SIG-M5 (cell line): ENCODE results near the gene S100A10.

Source experiments
- DNase-seq: peaks from one replicate; lab custom pipeline; 2025; lab: John Stamatoyannopoulos, UW

S100A10 gene

GRCh38 chr1:151988405-151988923 lies 5.2 kb downstream of the S100A10 start:
- no peak for DNase-seq

DNA sequence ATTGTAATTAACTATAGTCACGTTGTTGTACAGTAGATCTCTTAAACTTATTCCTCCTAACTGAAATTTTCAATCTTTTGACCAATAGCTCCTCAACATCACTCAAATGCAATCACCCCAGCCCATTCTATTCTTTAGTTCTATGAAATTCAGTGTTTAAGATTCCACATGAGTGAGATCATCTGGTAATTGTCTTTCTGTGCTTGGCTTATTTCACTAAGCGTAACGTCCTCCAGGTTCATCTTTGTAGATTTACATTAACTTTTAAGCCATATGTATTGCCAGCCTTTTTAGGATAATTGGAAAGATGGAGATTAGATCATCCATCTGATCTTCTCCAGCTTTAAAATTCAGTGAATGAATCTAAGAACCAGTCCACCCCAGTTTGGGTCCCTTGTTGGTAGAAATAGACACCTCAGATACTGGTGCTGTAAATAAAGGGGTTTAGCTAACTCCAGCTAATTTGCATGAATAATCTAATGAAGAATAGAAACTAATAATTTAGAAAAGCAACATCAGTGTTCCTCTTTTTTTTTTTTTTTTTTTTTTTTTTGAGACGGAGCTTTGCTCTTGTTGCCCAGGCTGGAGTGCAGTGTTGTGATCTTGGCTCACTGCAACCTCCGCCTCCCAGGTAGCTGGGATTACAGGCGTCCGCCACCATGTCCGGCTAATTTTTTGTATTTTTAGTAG lies 7.0 kb downstream of the S100A10 start:
- no peak for DNase-seq

- DNase-seq = no peak
These were observed 7.9 kb downstream of the S100A10 start for GRCh38 chr1:151985768-151986167.

GRCh38 chr1:151985270-151985669 lies 8.4 kb downstream of the S100A10 start:
- no peak for DNase-seq

DNA sequence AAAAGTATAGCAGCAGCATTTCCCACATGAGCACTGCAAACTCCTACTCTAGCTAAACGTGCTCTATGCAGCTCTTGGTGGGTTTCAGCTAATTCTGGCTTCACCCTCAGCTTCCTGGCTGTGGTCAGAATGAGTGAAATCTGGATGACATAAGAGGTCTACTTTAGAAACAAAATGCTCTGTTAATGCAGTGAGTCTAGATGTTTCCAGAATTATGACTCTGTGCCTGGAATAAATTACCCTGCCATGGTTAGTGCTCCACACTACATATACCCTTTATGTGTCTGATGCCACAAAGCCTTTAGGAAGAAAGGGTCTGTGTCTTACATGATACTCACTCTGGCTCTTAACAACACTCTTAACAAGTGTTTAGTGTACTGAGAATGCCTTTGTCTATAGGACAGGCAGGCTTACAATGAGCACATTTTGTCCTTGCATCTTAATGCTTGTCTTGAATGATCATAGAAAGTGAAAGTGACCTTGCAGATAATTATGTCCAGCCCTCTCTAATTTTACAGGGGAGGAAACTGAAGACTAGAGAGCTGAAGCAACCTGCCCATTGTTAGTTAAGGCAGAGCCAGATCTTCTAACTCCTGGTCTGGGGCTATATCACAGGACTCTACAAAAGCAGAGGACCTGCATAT lies 9.2 kb downstream of the S100A10 start:
- DNase-seq = peak; percentile 24

- DNase-seq = no peak
These were observed 11.2 kb downstream of the S100A10 start for GRCh38 chr1:151982300-151983005.

DNA sequence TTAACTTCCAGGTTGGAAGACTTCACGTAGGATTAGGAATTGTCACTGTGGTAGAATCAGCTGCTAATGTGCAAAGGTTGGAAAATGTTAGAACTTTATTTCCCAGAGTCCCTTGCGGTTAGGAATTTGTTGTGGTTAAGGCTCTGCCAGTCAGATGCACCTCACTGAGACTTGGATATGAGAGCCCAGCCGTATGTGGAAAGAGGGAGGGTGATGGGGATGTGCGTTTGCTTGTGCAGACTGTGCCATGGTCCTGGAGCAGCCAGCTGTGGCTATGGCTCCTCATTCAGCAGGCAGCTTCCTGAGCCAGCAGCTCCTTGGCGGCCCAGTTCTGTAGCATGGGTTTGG lies 12.5 kb downstream of the S100A10 start:
- no peak for DNase-seq

DNA sequence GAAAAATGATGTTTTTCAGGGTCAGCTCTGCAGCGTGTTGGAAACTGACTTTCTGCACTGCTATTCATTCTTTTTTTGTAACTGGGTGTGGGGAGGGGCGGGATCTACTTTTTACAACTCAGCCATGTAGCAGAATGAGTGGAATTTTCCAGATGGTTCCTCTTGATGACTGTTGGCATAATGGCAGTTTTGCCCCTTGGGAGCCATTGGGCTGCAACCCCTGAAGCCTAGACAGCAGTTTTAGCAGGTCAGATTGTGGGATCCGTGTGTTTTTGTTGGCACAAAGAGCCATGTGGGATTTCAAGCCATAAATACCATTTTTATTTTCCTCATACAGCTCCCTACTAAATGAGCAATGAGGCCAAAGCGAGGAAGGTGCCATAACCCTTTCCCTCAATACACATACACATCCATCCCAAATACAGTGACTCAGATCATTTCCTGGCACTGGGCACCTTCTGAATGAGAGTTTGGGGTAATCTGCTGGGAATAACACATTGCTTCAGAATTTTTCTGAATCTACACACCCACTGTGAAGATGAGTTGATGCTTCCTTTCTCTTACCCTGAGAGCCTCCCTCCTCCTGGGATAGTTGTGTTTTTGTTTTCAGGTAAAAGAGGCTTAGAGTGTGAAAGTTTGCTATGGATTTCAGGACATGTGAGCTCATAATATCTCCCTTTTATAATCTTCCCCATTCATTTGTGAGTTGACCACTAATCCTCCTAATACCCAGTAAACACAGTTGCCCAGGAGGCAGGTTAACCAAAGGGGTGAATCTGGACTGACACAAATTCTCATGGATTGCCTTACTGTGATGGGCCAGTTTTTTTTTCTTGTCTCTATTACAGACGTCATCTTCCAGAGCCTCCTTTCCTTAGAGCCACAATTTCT lies 13.1 kb downstream of the S100A10 start:
- DNase-seq = no peak

- no peak for DNase-seq
These were observed 14.7 kb downstream of the S100A10 start for GRCh38 chr1:151978922-151979321.

- DNase-seq = no peak
These were observed 15.9 kb downstream of the S100A10 start for GRCh38 chr1:151977662-151978230.

- no peak for DNase-seq
These were observed 16.8 kb downstream of the S100A10 start for GRCh38 chr1:151976858-151977257.

DNA sequence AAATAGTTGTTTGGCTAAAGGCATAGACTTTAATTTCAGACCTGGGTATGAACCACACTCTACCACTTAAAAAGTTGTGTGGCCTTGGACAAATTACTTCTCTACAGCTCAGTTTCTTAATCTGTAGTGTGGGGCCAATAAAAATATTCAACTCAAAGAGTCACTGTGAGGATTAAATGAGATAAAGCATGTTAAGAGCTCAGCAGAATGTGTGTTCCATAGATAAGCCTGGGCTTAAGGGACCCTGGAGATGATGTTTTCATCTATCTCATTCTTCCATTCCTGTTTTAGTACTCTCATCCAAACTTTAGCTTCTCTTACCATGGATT lies 17.7 kb downstream of the S100A10 start:
- DNase-seq = no peak

- DNase-seq = no peak
These were observed 18.2 kb downstream of the S100A10 start for GRCh38 chr1:151975311-151976014.

DNA sequence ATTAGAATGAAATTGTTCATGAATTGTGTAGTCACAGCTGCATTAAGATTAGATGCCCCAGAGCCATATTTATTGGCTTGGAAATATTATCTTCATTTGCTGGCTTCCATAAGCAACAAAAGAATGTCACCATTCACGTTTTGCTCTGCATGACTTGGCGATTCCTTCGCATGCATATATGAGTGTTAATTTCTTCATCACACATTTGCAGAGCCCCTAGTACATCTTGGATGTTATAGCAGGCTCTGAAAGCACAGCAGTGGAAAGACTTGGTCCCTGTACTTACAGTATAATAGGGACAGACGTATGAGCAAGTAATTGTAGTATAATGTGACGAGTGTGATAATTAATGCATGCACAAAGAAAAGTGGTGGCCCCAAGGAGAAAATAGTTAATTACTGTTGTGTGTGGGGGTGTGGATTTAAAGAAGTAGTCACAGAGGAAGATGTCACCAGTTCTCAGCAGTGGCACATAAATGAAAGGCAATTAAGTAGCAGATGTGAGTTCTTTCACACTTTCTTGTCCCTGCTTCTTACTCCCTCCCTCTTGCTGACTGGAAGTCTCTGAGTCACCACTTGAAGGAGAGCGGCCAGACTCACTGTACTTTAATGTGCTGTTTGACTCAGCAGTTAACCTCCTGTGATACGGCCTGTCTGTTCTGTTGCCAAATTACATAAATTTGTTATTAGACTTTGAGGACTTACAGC lies 21.0 kb downstream of the S100A10 start:
- peak; percentile 38 for DNase-seq

GRCh38 chr1:151970626-151971025 lies 23.0 kb downstream of the S100A10 start:
- no peak for DNase-seq

DNA sequence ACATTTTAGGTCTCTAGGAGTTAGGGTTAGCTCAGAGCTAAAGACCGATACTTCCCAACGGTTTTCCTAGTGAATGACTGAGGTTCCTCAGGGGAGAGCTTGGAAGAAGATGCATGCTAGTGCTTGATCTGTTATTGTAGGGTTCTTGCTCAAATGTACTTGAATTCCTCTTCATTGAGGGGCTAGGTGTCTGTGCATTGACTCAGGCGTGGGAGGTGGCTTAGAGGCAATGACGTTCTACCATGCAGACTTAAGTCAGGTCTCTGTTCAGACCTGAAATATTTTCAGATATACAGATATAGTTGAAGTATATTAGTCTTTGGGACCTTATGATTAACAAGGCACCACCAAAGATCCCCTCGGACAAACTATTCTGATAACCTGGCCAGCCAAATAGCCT lies 23.5 kb downstream of the S100A10 start:
- DNase-seq = no peak

- DNase-seq = no peak
These were observed 24.8 kb downstream of the S100A10 start for GRCh38 chr1:151968791-151969399.

- no peak for DNase-seq
These were observed 25.6 kb downstream of the S100A10 start for GRCh38 chr1:151968058-151968457.

- no peak for DNase-seq
These were observed 26.6 kb downstream of the S100A10 start for GRCh38 chr1:151967091-151967490.

GRCh38 chr1:151966061-151966460 lies 27.6 kb downstream of the S100A10 start:
- no peak for DNase-seq
